ENCODE results near the gene FAM180A.
"Not testable (repeated sequence)": the region's sequence is repeated elsewhere in the genome, so short reads cannot be mapped to it uniquely, and the experiment has no call there.

FAM180A gene

DNA sequence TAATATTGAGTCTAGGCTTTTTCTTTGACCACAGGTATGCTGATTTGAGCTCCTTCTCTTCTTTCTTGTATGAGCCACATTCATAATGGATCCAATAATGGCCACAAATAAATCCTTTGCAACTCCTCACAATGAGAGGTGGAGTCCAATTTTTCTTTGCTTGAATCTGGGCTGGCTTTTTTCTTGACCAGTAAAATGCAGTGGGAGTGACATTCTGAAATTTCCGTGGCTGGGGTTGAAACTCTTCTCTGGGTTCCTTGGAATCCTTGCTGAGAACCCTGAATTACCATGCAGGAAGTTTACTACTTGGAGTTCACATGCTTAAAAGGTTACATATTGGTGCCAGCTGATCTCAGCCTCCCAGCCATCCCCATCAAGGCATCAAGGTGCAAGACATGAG lies 22.4 kb upstream of the FAM180A start:
- no peak for FAIRE-seq

- FAIRE-seq: no peak
These were observed 21.6 kb upstream of the FAM180A start for GRCh38 chr7:135770139-135770710.

- FAIRE-seq: no peak
These were observed 20.6 kb upstream of the FAM180A start for GRCh38 chr7:135769005-135769802.

DNA sequence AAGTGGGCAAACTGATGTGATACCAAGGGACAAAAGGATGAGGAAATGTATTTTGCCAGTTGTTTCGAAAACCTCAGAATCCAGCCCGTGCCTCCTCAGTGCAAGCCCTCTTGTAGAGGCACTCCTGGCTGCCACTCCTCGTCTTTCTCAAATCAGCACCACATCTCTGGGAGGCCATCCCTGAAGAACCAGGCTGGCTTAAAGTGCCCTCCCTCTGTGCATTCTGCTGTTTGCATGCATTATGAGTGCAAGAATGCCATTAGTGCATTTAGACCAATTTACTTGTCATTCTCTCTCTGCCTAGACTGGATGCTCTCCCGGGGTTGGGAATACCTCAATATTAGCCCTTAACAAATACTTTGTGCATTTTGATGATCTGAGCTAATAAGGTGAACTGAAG lies 19.9 kb upstream of the FAM180A start:
- no peak for FAIRE-seq

GRCh38 chr7:135768064-135768463 lies 19.5 kb upstream of the FAM180A start:
- no peak for FAIRE-seq

GRCh38 chr7:135763261-135763660 lies 14.6 kb upstream of the FAM180A start:
- FAIRE-seq: no peak

DNA sequence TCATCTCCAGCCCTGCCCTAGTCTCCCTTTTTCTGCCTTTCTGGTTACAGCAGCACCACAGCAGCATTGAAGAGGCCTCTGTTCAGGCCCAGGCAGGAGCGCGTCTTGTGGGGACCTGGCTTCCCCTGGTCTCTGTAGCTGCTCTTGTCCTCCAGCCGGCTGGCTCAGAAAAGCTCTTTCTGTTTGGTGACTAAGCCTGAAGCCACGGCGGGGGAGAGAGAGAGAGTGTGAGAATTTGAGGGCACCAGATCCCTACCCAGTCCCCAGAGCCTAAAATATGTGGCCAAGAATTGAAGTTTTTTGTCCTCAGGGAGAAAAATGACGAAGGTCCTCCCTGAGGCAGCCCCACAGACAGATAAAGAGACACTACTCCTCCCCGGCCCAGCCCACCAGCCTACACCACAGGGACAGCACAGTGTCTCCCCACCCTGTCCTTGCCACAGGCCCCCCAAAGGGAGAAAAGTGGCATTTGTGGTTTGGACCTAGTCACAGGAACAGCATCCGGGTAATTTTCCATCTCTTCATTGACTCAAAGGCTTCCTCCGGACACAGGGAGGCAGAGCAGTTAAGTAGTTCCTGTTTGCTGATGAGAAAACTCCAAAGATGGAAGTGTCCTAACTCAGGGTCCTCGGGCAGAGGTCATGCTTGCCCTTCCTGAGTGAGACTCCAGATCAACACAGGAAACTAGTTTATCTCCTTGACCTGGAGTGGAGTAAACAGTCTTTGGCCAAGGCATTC lies 13.3 kb upstream of the FAM180A start:
- no peak for FAIRE-seq

DNA sequence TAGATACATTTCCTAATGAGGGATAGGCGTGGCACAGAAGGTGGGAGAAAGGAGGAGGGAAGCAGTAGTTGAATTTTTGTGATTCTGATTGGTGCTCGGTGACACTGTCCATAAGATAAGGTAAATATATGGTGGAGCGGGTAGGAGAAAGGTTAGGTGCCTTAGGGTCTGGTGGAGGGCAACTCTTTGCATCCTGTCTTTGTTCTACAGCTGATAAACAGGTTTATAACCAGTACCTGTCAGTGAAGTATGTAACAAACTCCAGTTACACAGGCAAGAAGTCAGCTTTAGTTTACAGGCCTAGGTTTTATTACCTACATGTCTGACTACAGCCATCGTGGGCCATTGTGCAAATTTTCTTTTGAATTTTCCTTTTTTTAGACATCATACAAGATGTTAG lies 10.9 kb upstream of the FAM180A start:
- FAIRE-seq: no peak

DNA sequence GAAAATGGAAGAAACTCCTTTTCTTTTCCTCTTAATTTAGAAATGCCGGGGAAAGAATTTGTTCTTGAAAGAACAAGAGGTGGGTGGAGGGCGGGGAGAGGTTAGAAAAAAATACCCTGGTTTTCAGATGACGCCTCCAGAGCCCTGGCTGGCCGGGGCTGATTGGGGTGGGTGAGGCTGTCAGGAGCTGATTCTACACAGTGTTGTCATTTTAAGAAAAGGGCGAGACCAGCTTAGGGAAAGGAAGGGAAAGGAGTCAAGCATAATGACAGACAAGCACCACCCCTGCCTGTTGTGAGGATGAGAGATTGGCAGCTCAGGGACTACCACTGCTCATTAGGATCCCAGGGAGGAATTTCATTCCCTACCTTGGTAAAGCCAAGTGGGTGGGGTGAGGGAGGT lies 9.9 kb upstream of the FAM180A start:
- no peak for FAIRE-seq

- FAIRE-seq: no peak
These were observed 9.3 kb upstream of the FAM180A start for GRCh38 chr7:135757719-135758411.

DNA sequence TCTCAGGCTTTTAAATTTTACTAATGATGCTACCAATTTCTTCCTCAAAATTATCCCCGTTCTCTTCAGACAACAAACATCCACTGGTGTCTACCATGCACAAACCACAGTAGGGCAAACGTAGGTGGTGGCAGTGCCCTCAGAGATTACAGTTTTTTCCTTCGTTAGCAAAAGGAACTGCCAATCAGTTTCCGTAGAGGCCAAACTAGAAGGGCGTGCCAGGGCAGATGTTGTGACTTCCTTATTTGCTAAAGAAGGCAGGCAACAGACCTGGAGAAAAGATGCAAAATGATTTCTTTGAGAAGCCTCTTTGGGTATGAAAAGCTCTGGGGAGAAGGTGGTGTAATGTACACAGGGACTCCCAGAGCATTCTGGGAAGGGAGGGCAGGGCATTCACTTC lies 7.6 kb upstream of the FAM180A start:
- FAIRE-seq: no peak

GRCh38 chr7:135755351-135755753 lies 6.7 kb upstream of the FAM180A start:
- peak; percentile 13 for FAIRE-seq

- no peak for FAIRE-seq
These were observed 5.2 kb upstream of the FAM180A start for GRCh38 chr7:135753616-135754413.

GRCh38 chr7:135747366-135747765 lies 1.2 kb downstream of the FAM180A start:
- no peak for FAIRE-seq

DNA sequence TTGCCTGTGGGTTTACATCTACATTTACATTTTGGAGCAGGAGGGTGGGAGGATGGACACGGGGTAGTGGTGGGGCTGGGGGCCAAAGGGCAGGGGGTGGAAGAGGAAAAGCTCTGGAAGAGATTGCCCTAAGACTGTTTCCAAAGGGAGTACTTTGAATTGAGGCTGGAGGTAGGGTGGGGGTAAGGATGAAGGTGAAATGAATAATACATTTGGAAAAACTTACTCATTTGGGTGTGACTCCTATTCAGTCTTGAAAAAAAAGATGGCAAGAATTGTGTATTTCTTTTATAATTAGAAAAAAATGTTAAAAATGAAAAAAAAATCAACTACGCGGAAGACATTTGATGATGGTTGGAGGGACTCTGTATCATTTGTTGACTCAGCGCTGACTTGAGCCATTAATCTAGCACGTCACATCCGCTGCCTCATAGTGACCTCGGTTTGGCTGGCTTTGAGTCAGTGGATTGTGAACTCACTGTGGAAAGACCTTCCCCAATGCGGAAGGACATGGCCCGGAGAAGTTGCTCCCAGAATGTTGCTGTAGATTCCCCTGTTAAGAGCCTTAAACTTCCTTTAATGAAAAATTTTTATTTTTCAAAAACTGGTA lies 2.8 kb downstream of the FAM180A start:
- no peak for FAIRE-seq

DNA sequence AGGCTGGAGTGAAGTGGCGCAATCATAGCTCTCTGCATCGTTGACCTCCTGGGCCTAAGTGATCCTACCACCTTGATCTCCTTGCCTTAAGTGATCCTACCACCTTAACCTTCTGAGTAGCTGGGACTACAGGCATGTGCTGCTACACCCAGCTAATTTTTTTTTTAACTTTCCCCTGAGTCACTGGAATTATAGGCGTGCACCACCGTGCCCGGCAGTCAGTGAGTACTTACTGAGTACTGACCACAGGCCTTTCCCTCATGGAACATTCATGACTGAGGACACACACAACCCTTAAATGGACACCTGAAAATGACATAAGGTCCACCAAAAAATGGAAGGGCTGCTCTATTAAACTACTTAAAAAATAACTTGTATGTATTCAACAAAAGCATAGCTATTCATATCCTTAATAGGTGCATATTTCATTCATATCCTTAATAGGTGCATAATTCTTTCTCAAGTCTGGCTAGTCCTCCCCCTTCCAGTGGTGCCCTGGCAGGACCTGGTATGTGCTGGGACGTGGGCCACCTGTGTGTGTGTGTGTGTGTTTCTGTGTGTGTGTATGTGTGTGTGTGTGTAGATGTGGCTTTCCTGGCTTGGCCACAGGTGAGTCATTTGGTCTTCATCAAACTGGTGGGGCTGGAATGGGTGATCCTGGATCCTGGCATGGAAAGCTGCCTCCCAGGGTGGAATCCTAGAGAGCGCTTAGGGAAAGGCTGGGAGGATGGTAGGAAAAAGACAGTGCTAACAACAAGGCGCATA lies 3.5 kb downstream of the FAM180A start:
- no peak for FAIRE-seq

DNA sequence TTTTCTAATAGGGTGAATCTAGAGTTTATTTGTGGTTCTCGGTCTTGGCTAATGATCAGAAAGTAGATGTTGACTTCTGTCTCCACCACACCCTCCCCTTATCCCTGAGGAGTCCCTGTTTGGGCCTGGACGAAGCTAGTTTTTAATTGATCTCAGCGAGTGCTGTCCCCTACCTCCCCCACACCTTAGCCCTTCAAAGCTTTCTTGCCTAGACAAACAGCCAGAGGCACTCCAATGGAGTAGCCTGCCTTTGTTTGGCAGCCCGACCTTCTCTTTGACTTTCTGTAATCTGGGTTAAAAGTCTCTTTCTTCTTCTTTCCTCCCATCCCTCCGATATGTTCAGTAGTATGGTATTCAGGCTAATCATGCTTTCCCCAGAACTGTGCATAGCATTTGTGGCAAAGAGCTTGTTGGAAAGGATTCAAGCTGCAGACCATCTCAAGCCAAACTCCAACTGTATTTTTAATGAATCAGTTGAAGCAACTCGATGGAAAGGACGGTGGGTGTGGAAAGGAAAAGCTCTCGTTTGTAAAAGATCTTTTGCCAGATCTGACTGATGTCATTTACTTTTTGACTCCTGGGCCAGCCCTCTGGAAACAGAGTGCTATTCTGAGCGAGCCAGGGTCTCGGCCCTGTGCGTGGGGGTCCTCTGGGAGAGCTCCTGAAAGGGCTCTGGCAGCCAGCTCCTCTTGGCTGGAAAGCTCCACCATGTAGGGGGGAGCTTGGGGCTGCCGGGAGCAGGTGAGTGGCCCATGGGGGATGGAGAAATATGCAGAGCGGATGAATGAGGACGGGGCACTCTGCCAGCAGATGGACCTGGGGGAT lies 4.5 kb downstream of the FAM180A start:
- no peak for FAIRE-seq

GRCh38 chr7:135742371-135742770 lies 6.2 kb downstream of the FAM180A start:
- FAIRE-seq: no peak

GRCh38 chr7:135741905-135742304 lies 6.7 kb downstream of the FAM180A start:
- no peak for FAIRE-seq

DNA sequence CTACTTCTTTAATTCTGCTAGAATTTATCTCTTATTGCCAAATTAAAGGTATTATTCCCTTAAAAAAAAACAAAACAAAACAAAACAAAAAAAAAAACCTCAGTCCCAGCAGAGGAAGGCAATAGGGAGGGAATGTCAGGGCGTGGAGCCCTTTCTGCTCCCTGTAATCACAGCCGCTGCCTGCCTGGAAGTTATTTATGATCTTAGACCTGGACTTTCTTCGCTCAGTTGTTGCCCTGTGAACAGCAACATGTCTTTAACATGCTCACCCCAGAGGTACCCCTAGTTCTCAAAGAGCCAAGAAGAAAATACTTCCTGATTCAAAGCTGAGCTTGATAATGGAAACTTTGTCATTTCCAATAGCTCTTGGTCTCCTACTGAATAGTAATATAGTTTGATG lies 7.7 kb downstream of the FAM180A start:
- FAIRE-seq: no peak

- not testable (repeated sequence) for FAIRE-seq
These were observed 11.3 kb downstream of the FAM180A start for GRCh38 chr7:135737306-135737647.

Measured in islet of Langerhans (tissue), 1 donor.